ENCODE results near the gene CFAP68.

DNA sequence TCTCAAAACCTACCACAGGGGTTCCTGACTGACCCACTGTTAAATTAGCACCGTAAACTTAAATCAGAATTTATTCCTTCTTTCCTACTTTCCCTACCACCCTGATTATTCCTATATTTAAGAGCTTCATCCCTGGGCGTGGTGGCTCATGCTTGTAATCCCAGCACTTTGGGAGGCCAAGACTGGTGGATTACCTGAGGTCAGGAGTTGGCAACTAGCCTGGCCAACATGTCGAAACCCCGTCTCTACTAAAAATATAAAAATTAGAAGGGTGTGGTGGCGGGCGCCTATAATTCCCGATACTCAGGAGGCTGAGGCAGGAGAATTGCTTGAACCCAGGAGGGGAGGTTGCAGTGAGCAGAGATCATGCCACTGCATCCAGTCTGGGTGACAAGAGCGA is 28.3 kb upstream of the CFAP68 start:
- TF ChIP-seq EZH2 (IDR thresholded peaks at IDR 0.05; ENCODE audit: borderline replicate concordance, low read length), result no peak
- TF ChIP-seq, protein P1, sequence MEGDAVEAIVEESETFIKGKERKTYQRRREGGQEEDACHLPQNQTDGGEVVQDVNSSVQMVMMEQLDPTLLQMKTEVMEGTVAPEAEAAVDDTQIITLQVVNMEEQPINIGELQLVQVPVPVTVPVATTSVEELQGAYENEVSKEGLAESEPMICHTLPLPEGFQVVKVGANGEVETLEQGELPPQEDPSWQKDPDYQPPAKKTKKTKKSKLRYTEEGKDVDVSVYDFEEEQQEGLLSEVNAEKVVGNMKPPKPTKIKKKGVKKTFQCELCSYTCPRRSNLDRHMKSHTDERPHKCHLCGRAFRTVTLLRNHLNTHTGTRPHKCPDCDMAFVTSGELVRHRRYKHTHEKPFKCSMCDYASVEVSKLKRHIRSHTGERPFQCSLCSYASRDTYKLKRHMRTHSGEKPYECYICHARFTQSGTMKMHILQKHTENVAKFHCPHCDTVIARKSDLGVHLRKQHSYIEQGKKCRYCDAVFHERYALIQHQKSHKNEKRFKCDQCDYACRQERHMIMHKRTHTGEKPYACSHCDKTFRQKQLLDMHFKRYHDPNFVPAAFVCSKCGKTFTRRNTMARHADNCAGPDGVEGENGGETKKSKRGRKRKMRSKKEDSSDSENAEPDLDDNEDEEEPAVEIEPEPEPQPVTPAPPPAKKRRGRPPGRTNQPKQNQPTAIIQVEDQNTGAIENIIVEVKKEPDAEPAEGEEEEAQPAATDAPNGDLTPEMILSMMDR (conservative IDR thresholded peaks at IDR 0.05 in 1 of 2, IDR thresholded peaks at IDR 0.05 in 1 of 2; ENCODE audit: extremely low read depth in 1 of 2, insufficient read depth in 1 of 2, low read depth in 1 of 2, low read length in 2 of 2), result no peak
